Raji (cell line): Measurements from ENCODE around the gene SPATA13.

Source experiments
- POLR2A ChIP-seq: IDR thresholded peaks from 2 replicates; pipeline ENCODE4 v1.6.1; 2011; ENCODE audit warnings: low read depth, low read length, control low read depth; ENCODE audit not compliant: insufficient read depth

Gene SPATA13

GRCh38 chr13:24134757-24135156 is 25.8 kb upstream of the SPATA13 start:
- TF ChIP-seq POLR2A: no peak

DNA sequence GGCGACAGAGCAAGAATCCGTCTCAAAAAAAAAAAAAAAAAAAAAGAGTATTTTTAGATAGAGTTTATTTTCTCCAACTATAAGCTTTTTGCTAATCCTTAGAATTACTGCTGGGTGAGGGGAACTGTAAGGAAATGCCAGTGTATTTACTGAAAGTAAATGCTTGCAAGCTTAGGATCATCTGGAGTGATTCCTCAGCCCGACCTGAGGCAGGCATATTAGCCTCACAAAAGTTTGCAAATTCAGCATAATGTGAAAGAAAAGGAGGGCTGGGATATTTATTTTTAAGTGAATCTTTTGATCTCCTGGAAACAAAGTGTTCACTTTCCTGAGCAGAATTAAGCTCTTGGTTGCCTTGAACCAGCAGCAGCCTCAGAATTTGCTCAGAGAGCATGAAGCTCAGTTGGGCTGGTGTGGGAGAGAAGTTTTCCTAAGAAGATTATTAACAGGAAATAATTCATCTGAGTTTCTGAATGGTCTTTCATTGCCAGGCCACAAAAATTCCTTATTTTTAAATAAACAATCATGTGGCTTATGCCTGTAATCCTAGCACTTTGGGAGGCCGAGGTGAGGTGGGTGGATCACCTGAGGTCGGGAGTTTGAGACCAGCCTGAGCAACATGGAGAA is 24.7 kb upstream of the SPATA13 start:
- no peak for TF ChIP-seq POLR2A

DNA sequence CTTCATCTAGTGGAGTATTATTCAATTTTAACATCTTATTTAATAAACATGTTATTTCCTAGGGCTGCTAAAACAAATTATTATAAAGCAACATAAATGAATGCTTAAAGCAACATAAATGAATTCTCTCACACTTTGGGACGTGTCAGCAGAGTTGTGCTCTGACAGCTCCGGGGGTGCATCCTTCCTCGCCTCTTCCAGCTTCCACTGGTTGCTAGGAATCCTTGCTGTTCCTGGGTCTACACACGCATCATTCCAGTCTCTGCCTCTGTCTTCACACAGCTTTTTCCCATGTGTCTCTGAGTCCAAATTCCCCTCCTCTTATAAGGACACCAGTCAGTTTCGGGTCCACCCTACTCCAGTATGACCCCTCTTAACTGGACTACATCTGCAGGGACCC is 21.6 kb upstream of the SPATA13 start:
- TF ChIP-seq POLR2A: no peak

DNA sequence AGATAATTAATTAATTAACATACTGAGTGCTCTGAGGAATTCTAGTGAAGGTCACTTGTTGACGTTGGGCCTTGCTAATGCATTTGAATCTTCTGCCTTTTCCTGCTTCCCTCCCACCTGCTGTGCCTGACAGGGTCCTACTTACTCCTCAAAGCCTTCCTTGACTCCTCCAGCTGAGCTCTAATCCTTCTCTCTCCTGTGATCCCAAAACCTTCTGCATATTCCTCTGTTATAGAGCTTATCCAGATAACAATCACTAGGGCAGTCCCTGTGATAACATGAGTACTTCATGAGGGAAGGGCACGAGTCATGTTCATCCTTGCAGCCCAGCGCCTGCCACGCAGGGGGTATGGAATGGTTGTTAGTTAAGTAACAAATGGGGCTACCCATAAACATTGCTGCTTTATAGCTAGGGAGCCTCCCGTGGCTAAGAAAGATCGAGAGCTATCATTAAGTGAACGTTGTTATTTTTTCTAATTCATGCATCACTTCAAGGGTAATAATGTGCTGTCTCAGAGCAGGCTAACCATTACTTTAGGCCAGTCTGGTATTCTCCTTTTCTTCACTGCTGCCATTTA is 19.1 kb upstream of the SPATA13 start:
- TF ChIP-seq POLR2A: no peak

- TF ChIP-seq POLR2A: no peak
Measured at GRCh38 chr13:24142453-24142852, 18.1 kb upstream of the SPATA13 start.

- TF ChIP-seq POLR2A: no peak
Measured at GRCh38 chr13:24142886-24143285, 17.6 kb upstream of the SPATA13 start.

GRCh38 chr13:24145240-24145639 is 15.3 kb upstream of the SPATA13 start:
- TF ChIP-seq POLR2A: no peak

GRCh38 chr13:24145674-24146073 is 14.8 kb upstream of the SPATA13 start:
- TF ChIP-seq POLR2A: no peak

GRCh38 chr13:24146961-24147569 is 13.5 kb upstream of the SPATA13 start:
- no peak for TF ChIP-seq POLR2A

DNA sequence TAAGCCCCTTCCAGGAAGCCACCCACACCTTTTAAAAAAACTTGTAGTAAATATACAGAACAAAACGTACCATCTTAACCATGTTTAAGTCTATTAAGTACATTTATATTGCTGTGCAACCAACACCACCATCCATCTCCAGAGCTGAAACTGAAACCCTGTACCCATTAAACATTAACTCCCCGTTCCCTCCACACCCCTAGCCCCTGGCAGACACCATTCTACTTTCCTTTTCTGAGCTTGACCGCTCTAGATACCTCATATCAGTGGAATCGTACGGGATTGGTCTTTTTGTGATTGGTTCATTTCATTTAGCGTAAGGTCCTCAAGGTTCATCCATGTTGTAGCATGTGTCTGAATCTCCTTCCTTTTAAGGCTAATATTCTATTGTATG is 13.0 kb upstream of the SPATA13 start:
- no peak for TF ChIP-seq POLR2A

DNA sequence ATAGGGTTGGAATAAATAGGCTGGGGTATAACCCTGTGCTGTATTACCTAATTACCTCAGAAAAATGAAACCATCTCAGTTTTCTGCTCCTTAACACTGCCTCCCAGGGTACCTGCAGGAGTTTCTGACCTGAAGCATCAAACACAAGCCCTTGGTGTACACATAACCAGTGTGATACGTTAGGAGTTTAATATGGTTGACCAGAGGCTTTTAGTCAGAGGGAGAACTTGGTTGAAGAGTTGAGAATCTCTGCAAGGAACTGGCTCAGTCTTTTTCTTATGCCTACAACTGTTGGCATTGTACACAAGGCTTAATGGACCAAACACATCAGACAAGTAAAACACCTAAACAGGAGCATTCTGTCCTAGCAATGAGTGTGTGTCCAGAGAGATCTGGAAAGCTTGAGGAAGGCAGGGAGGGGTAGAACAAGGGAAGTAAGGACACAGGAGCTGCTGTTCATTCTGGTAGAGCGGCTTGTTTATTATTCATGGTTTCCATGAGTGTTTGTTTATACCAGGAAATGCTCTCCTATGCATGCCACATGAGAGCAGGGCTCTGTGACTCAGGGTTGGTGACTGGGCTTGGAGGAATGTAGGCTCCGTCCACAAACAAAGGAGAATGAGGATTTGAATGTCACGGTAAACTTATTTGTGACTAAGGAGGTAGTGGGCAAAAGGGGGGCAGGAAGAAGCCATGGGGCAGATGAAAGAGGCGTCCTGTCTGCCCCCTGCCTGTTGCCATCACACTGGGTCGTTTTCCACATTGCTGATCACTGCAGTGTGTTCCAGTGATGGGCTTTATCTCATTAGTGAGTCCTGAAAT is 11.9 kb upstream of the SPATA13 start:
- TF ChIP-seq POLR2A: no peak

DNA sequence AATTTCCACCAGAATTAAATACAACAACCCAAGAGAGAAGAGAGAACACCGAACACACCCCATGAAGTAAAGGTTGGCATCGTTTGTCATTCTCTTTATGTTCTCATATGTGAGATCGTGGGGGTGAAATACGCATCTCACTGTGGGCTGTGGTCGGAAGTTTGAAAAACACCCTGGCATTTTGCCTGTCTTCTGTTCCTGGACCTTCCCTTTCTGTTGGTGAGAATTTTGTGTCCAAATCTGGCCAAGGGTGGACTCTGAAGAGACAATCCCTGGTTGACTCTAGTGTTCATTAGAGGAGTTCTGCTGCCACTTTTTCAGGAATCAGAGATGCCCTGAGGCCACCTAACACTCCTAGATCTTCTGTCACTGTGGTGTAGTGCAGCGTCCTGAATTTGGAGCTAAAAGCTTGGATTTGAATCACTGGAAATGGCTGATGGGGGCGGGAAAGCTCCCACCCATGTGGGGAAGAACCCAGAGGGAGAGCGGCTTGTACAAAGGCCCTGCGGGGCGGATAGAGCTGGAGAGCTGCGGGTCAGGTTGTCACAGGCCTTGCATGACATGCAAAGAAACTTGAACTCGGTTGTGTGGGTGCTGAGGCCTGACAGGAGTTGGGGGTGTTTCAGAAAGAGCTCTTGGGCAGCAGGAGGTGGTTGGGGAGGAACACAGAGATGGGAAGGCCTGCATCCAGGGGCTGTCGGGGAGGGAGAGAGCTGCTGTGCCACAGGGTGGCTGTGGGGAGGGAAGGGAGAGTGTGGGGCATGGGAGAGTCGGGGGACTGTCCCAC is 11.1 kb upstream of the SPATA13 start:
- no peak for TF ChIP-seq POLR2A

DNA sequence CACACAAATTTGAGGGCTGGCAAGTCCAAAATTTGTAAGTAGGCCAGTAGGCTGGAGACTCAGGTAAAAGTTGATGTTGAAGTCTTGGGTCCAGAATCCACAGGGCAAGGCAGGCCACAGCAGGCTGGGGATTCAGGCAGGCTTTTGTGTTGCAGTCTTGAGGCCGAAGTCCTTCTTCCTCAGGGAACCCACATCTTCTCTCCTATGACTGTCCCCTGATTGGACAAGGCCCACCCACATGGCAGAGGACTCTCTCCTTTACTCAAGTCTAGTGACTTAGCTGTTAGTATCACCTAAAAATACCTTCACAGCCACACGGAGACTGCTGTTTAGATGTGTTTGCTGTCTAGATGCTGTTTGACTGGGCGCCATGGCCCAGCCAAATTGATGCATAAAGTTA is 9.9 kb upstream of the SPATA13 start:
- TF ChIP-seq POLR2A: no peak

- no peak for TF ChIP-seq POLR2A
Measured at GRCh38 chr13:24151864-24152263, 8.7 kb upstream of the SPATA13 start.

- TF ChIP-seq POLR2A: no peak
Measured at GRCh38 chr13:24152292-24153214, 8.0 kb upstream of the SPATA13 start.

DNA sequence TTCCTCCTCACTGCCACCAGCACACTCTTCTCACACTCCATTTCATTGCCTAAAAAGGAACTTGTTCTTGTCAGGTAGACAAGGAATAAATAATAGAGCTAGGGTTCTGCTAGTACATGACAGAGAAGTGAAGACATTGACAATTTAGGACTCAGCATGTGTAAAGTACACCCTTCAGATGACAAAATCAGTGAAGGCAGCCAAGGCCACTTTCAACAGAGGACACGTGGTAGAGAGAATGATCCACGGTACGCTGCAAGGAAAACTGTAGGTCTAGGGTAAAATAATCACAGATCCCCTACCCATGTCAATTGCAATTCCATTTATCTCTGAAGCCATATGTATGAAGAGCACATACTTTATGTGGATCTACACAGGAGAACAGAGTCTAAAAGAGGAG is 7.2 kb upstream of the SPATA13 start:
- no peak for TF ChIP-seq POLR2A
